ENCODE results near the gene PRKCH.

DNA sequence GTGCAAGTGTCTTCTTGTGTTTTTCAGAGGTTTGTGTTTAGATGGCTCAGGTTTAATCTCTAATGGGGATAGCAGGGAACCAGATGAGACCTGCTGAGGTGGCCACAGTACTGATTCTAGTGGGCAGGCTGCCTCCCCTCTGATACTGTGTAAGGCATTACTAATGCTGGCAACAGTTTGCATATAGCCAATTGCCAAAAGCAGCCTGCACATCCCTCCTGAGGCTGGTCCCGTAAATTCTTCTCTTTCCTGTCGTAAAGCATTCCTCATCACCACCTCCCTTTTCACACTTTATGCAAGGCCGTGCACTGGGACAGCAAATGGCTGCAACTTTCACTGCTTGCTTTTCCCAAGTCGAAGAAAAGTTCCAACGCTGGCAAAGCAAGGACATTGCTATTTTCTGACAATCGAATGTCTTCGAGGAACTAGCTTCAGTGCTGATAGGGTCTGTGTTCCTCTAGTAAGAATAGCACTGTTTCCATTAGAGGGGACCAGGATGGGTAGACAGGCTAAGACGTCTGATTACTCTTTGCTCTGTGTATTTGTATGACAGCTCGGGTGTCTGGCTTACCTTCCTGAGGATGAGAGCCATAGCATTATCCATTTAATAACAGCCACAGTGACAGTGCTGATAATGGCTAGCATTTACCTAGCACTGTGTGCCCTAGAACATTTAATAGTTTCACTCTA lies 195.7 kb downstream of the PRKCH start:
- TF ChIP-seq ERF (CRISPR knock-in tag; IDR thresholded peaks at IDR 0.05) = no peak
- no peak for TF ChIP-seq POLR2A (IDR thresholded peaks at IDR 0.05; ENCODE audit: insufficient read depth in 1 of 2, low read depth in 2 of 2, low read length in 2 of 2)
